NT2/D1 (cell line): Measurements from ENCODE around the gene ROBO3.

Experiments used
- SUZ12 ChIP-seq: IDR thresholded peaks from 2 replicates; pipeline ENCODE4 v1.6.1; 2011; ENCODE audit not compliant: insufficient read length, insufficient read depth; ENCODE audit errors: extremely low read depth
- YY1 ChIP-seq: IDR thresholded peaks from 2 replicates; pipeline ENCODE4 v1.6.1; 2011; ENCODE audit not compliant: insufficient read length, insufficient read depth
- ZNF274 ChIP-seq: IDR thresholded peaks from 2 replicates; pipeline ENCODE4 v1.6.1; 2011; ENCODE audit warnings: mild to moderate bottlenecking, low read depth, low read length

DNA sequence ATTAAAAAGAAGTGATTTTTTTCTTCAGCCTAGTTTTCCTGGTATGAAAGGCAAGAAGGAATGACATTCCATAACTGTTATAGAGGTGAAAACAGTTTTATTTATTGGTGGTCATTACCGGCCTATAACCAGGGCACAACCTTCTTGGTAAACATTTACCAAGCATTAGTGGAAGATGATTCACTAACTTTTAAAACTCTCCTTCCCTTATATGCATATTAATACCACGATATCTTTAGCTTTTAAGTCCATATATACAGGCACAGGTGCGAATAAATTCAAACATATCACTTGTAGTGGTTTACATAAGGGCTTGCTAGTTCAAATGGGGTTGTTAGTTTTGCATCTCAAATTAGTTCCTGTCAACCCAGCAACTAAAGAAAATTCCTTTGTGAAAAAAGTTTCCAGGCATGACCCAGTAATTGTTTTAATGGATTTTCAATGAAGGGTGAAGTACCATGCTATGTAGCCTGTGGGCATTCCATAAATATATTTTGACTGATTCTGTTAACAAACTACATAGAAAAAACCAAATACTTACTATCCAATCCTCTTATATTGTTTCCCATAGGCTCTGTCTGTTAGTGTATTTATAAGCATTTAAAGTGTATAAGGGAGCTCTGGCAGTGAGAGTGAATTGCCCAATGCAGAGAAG lies 30.6 kb upstream of the ROBO3 start:
- no peak for TF ChIP-seq ZNF274
- no peak for TF ChIP-seq YY1
- no peak for TF ChIP-seq SUZ12
